ENCODE measurements around the gene SEMA7A. TPM values are rescaled to one million over a fixed set of nuclear protein-coding genes. Genes with fewer than 3 reads are reported as not detected.
A peak's percentile ranks its signal among the peaks of the same experiment; 100 is the strongest.

The SEMA7A gene
- total and polyA plus RNA-seq, 2 of the 4 experiments (the other 2 are of a cell fraction): 30.5 to 87.3 TPM

DNA sequence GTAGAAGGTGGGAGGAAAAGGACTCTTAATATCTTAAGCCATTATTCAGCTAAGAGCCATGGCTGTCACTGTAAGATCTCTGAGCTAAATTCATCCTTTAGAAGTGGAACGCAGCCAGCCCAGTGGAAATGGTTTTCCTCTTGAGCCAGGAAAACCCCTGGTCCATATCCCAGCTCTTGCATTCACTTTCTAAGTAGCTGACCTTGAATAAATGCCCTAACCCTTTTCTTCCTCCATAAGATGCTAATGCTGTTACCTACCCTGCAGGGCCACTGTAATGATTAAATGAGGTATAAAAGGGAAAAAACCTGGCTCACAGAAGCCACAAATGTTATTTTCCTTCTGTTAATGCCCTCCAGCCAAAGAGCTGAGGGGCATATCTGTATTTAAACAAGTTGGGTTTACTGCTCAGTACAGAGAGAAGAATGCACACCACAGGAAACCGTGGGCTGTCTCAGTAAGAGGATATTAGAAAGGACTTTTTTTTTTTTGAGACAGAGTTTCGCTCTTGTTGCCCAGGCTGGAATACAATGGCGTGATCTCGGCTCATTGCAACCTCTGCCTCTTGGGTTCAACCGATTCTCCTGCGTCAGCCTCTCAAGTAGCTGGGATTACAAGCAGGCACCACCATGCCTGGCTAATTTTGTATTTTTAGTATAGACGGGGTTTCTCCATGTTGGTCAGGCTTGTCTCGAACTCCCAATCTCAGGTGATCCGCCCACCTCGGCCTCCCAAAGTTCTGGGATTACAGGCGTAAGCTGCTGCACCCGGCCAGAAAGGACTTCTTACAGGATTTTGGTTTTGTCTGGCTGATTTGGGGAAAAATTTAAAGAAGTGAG lies 20.4 kb upstream of the SEMA7A start:
- H3K23ac ChIP-seq (ENCODE audit: low read depth, low read length): no peak overlapping the region
- H2AK5ac ChIP-seq (ENCODE audit: low read depth, low read length): no peak overlapping the region
- peaks cover 2% of the 10 kb centered on the region; the same call in 1 of the 2 replicates for H3K4me1 ChIP-seq (ENCODE audit: control insufficient read depth, insufficient read depth, low read length)
- no peak overlapping the region for H3K4ac ChIP-seq (ENCODE audit: low read depth, low read length)
- no peak overlapping the region for H4K8ac ChIP-seq (ENCODE audit: low read depth in 2 of 2, low read length in 2 of 2)
- H2AK9ac ChIP-seq (replicated peaks; ENCODE audit: low read depth, low read length, poor library complexity): no peak overlapping the region
- in situ Hi-C loops (cut with MboI; ENCODE audit: low sequenced_read_pairs): no loop called here
- H3K27ac ChIP-seq (ENCODE audit: insufficient read depth, low read length): no peak overlapping the region
- H3K79me1 ChIP-seq (ENCODE audit: low read depth in 1 of 2, low read length in 2 of 2): 0 out of 4 replicates have a peak, but pooled peaks cover 0 to 11% of the 10 kb centered on the region in 2 experiments
- TF ChIP-seq, protein P1, sequence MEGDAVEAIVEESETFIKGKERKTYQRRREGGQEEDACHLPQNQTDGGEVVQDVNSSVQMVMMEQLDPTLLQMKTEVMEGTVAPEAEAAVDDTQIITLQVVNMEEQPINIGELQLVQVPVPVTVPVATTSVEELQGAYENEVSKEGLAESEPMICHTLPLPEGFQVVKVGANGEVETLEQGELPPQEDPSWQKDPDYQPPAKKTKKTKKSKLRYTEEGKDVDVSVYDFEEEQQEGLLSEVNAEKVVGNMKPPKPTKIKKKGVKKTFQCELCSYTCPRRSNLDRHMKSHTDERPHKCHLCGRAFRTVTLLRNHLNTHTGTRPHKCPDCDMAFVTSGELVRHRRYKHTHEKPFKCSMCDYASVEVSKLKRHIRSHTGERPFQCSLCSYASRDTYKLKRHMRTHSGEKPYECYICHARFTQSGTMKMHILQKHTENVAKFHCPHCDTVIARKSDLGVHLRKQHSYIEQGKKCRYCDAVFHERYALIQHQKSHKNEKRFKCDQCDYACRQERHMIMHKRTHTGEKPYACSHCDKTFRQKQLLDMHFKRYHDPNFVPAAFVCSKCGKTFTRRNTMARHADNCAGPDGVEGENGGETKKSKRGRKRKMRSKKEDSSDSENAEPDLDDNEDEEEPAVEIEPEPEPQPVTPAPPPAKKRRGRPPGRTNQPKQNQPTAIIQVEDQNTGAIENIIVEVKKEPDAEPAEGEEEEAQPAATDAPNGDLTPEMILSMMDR (conservative IDR thresholded peaks at IDR 0.05; ENCODE audit: low read depth, low read length): no peak
- TF ChIP-seq BHLHE40 (IDR thresholded peaks at IDR 0.05; ENCODE audit: low read depth, low read length) (no peak), NFE2L2 (IDR thresholded peaks at IDR 0.05; ENCODE audit: low read depth, low read length) (no peak), MAZ (IDR thresholded peaks at IDR 0.05; ENCODE audit: borderline replicate concordance, low read depth, low read length) (no peak), RCOR1 (IDR thresholded peaks at IDR 0.05; ENCODE audit: insufficient replicate concordance, low read length) (no peak), POLR2A (IDR thresholded peaks at IDR 0.05; ENCODE audit: low read depth, low read length) (no peak), SMC3 (IDR thresholded peaks at IDR 0.05; ENCODE audit: low read depth, low read length) (no peak), CHD1 (IDR thresholded peaks at IDR 0.05; ENCODE audit: low read depth, low read length) (no peak), MXI1 (IDR thresholded peaks at IDR 0.05; ENCODE audit: borderline replicate concordance, low read depth, low read length) (no peak), CEBPB (IDR thresholded peaks at IDR 0.05; ENCODE audit: low read depth, low read length) (no peak), RAD21 (IDR thresholded peaks at IDR 0.05; ENCODE audit: low read length) (no peak), FOS (IDR thresholded peaks at IDR 0.05; ENCODE audit: low read depth, low read length) (no peak), RFX5 (IDR thresholded peaks at IDR 0.05; ENCODE audit: low read depth, low read length) (no peak)
- TF ChIP-seq, protein P2, sequence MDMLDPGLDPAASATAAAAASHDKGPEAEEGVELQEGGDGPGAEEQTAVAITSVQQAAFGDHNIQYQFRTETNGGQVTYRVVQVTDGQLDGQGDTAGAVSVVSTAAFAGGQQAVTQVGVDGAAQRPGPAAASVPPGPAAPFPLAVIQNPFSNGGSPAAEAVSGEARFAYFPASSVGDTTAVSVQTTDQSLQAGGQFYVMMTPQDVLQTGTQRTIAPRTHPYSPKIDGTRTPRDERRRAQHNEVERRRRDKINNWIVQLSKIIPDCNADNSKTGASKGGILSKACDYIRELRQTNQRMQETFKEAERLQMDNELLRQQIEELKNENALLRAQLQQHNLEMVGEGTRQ (IDR thresholded peaks at IDR 0.05; ENCODE audit: low read depth, low read length): no peak
- TF ChIP-seq, protein P3, sequence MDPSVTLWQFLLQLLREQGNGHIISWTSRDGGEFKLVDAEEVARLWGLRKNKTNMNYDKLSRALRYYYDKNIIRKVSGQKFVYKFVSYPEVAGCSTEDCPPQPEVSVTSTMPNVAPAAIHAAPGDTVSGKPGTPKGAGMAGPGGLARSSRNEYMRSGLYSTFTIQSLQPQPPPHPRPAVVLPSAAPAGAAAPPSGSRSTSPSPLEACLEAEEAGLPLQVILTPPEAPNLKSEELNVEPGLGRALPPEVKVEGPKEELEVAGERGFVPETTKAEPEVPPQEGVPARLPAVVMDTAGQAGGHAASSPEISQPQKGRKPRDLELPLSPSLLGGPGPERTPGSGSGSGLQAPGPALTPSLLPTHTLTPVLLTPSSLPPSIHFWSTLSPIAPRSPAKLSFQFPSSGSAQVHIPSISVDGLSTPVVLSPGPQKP (IDR thresholded peaks at IDR 0.05; ENCODE audit: borderline replicate concordance, low read depth, low read length): no peak
- H3K36me3 ChIP-seq (ENCODE audit: control insufficient read depth, insufficient read depth, low read length): peaks cover 31% of the 10 kb centered on the region
- H4K91ac ChIP-seq (ENCODE audit: insufficient read depth, low read depth, low read length): no peak overlapping the region
- H2BK5ac ChIP-seq (ENCODE audit: low read depth, low read length, poor library complexity, severe bottlenecking): no peak overlapping the region
- intact Hi-C loops (cut with micrococcal nuclease): no loop called here
- 98% methylated on average over 5 of the region's 13 CpGs; no CpG with 5 or more reads in 1 of the 2 experiments for WGBS, 2 experiments (ENCODE audit: extremely low coverage in 2 of 2, insufficient read length in 1 of 2)
- H2BK120ac ChIP-seq (ENCODE audit: low read depth, low read length): no peak overlapping the region
- H3K9me1 ChIP-seq (ENCODE audit: insufficient read depth, low read length): no peaks in the 10 kb centered on the region; the same call in 1 of the 2 replicates
- H2BK20ac ChIP-seq (ENCODE audit: low read depth, low read length): no peak overlapping the region
- no peak overlapping the region for H3K14ac ChIP-seq (replicated peaks; ENCODE audit: low read depth, low read length)
- DNase-seq (peak; percentile 55), ATAC-seq (ENCODE audit: low read depth) (no peak)
- no peak overlapping the region for H4K5ac ChIP-seq (ENCODE audit: low read depth, low read length)
- ChIA-PET CTCF (interaction anchor here (0.6 kb wide), 1 partner anchor 399 kb away, joined by 9 read pairs; no protein-coding TSS in a partner anchor), POLR2A (ENCODE audit: unreplicated experiment) (no interaction called here)
- H3K27me3 ChIP-seq (ENCODE audit: control insufficient read depth, insufficient read depth, low read length): no peaks in the 10 kb centered on the region
- dilution Hi-C loops (cut with HindIII; ENCODE audit: low sequenced_read_pairs, unreplicated experiment): no loop called here
- H3K4me2 ChIP-seq (ENCODE audit: low read depth, low read length): no peak overlapping the region
- H2BK15ac ChIP-seq (ENCODE audit: low read depth, low read length): no peak overlapping the region
- H3K9me3 ChIP-seq (ENCODE audit: control insufficient read depth, insufficient read depth, low read length): no peaks in the 10 kb centered on the region
- no peak overlapping the region for H3K18ac ChIP-seq (ENCODE audit: low read depth, low read length)
- H2AFZ ChIP-seq (replicated peaks; ENCODE audit: low read length, poor library complexity): no peak overlapping the region
- H4K20me1 ChIP-seq (ENCODE audit: insufficient read depth, low read length): no peaks in the 10 kb centered on the region
- BruUV-seq (replicated peaks): no TSS peak
- H3K56ac ChIP-seq (ENCODE audit: extremely low read depth, insufficient read depth, low read length): no peak overlapping the region
- no peak overlapping the region for H3K9ac ChIP-seq (ENCODE audit: low read depth, low read length)
- H3K4me3 ChIP-seq (ENCODE audit: insufficient read depth, low read depth, low read length): no peak overlapping the region
